ENCODE results near the gene APOL5.

Gene APOL5

DNA sequence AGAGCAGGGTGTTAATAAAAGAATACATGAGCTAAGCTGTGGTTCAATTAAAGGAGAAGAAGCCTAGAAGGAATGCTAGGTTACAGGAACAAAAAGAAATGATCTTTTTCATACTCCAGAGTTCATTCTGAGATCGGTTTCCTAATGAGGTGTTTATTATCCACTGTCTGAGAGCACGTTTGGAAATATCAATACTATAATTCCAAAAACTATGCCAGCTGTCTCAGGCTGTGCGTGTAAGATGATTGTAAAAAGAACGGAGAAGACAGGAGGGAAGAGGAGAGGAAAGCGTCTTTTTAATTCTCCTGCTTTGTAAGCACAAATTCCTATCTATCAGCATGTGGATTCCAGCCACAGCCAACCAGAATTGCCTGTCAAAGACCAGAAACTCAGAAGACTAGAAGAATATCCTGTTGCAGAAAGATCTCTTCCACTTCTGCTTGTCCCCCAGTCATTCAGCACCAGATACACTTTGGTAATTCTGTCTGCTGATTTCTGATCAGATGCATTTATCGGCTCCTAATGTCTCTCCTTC, 25.7 kb downstream of the APOL5 start:
- POLR2A ChIA-PET (ENCODE audit: low non-redundant PET): no interaction called here
- no peak overlapping the region for H3K27ac ChIP-seq
- DNase-seq (ENCODE audit: low spot score): no peak
- TF ChIP-seq, protein P1, sequence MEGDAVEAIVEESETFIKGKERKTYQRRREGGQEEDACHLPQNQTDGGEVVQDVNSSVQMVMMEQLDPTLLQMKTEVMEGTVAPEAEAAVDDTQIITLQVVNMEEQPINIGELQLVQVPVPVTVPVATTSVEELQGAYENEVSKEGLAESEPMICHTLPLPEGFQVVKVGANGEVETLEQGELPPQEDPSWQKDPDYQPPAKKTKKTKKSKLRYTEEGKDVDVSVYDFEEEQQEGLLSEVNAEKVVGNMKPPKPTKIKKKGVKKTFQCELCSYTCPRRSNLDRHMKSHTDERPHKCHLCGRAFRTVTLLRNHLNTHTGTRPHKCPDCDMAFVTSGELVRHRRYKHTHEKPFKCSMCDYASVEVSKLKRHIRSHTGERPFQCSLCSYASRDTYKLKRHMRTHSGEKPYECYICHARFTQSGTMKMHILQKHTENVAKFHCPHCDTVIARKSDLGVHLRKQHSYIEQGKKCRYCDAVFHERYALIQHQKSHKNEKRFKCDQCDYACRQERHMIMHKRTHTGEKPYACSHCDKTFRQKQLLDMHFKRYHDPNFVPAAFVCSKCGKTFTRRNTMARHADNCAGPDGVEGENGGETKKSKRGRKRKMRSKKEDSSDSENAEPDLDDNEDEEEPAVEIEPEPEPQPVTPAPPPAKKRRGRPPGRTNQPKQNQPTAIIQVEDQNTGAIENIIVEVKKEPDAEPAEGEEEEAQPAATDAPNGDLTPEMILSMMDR (conservative IDR thresholded peaks at IDR 0.05; ENCODE audit: low read depth): no peak
- CTCF ChIA-PET: no interaction called here

DNA sequence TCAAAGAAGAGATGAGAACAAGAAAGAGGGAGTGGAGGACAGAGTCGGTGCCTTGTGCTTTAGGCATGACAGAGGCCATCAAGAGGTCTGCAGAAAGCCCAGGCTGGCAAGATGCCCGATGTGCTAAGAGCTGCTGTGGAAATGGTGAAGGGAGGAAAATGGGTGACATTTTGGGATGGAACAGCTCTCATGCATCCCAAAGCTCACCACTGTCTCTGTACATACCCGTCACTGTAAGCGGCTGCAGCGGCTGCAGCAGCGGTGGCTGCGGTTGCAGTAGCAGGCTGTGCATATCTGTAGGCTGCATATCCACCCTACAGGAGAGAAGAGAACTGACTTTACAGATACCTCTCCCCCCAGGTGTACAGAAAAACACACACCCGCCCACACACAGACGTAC, 28.6 kb downstream of the APOL5 start:
- TF ChIP-seq, protein P1 (conservative IDR thresholded peaks at IDR 0.05; ENCODE audit: low read depth): no peak
- POLR2A ChIA-PET (ENCODE audit: low non-redundant PET): no interaction called here
- CTCF ChIA-PET: no interaction called here
- no peak overlapping the region for H3K27ac ChIP-seq
- DNase-seq (ENCODE audit: low spot score): no peak

DNA sequence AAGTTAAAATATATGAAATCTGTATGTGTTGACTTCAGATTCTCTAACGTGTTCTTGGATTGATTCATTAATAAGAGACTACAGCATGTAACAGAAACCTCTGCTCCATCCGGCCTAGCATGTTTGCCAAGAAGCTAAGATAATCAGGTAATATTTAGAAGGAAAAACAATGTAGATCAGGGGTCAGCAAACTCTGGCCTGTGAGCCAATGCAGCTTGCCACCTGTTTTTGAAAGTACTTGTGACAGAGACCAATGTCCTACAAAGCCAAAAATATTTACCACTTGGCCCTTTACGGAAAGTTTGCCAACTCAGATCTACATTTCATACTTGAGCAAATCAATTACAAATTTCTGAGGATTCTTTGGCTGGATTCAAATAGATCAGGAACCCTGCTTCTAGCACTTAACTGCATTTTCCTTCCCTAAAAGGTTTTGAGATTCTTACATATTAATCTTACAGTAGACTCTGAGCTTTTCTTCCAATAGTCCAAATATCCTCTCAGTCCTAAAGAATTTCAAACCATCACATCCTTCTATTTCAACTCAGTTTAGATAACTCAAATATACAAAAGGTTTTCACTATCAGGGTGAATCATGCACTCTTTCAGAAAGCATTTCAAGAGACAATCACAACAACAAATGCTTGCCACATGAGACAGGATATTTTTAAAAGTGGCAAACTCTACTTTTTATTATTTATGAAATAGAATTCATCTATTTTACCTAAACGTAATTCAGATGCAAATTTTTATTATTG, 29.5 kb downstream of the APOL5 start:
- TF ChIP-seq, protein P1 (conservative IDR thresholded peaks at IDR 0.05; ENCODE audit: low read depth): no peak
- no peak for DNase-seq (ENCODE audit: low spot score)
- POLR2A ChIA-PET (ENCODE audit: low non-redundant PET): no interaction called here
- H3K27ac ChIP-seq: no peak overlapping the region
- CTCF ChIA-PET: no interaction called here

DNA sequence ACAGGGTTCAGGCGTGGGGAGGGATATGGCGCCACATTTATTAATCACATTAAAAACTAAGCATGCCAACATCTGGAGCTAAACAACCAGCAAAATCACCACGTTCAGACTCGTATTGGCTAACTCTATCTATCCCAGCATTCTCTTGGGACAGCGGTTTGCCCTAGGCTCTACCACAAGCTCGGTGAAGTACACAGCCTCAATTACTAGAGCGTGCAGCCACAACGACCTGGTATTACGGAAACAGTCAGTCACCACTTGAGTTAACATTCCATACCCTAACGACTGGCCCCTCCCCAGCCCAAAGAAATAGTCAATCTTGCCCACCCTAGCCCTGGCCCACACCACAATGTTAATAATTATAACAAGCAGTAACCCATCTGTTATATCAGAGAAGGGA, 32.1 kb downstream of the APOL5 start:
- ChIA-PET CTCF (no interaction called here), POLR2A (ENCODE audit: low non-redundant PET) (no interaction called here)
- TF ChIP-seq, protein P1 (conservative IDR thresholded peaks at IDR 0.05; ENCODE audit: low read depth): no peak
- no peak overlapping the region for H3K27ac ChIP-seq
- no peak for DNase-seq (ENCODE audit: low spot score)

DNA sequence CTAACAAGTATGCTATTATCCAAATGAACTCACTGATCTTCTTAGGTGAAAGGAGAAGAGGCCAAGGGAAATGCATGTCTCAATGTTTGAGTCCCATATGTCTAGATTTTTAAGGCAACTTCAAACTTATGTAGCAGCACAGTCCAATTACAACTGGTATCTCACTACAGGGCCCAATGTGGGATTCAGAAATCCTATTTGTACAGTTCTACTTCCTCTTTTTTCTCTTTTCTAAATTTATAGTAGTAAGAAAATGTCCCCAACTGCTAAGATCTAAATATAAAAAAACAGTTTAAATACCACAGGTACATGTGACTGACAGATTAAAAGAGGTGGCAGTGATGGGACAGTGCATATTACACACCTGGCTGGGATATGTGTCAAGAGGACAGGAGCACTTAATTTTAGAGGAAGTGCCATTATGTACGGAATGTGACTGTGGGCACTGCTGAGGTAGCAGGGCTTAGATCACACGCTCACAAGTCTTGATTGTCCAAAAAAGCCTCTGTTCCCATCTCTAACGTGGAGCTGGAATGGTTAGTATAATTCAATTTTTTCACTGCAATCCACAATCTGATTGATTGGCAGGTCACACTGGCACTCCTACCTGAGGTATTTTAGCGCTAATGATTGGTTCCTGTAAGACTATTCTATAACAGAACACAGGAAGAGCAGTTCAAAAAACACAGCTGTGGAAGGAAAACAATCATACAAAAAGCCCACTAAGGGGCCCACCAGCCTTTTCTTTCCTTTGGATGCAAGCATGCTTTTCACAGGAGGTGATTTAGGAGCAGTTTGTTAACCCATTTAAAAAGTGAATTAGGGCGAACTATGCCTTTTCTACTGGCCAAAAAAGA, 34.6 kb downstream of the APOL5 start:
- H3K27ac ChIP-seq: no peak overlapping the region

DNA sequence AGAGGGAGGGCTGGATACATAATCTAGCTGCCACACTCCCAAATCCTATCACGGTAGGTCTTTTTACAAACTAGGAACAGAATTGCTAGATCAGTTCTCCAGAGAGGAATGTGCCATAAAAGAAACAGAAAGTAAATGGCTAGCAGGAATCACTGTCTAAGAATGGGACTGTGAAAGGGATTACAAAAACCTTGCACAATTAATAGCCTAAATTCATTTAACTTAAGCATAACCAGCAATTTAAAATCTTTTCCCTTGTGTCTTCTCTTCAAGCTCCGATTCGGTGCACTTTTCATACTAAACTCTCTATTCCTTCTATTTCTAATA, 35.2 kb downstream of the APOL5 start:
- CTCF ChIA-PET: interaction anchor here (0.6 kb wide), 1 partner anchor 86 kb away, joined by 3 read pairs; no protein-coding TSS in a partner anchor
- TF ChIP-seq, protein P1 (conservative IDR thresholded peaks at IDR 0.05; ENCODE audit: low read depth): no peak
- no peak for DNase-seq (ENCODE audit: low spot score)
- no peak overlapping the region for H3K27ac ChIP-seq
- POLR2A ChIA-PET (ENCODE audit: low non-redundant PET): no interaction called here

More for the DNA sequence above, 34.6 kb downstream of the APOL5 start:
- TF ChIP-seq, protein P1 (conservative IDR thresholded peaks at IDR 0.05; ENCODE audit: low read depth): no peak
- ChIA-PET POLR2A (ENCODE audit: low non-redundant PET) (no interaction called here), CTCF (interaction anchor here (0.6 kb wide), 1 partner anchor 86 kb away, joined by 3 read pairs; no protein-coding TSS in a partner anchor)
- no peak for DNase-seq (ENCODE audit: low spot score)
